Uterus (tissue), 4 donors: Measurements from ENCODE around the gene PIK3C3. TPM values are rescaled to one million over a fixed set of nuclear protein-coding genes. Genes with fewer than 3 reads are reported as not detected.

Source experiments
- DNase-seq, 2 donors: peaks; one replicate each; pipeline ENCODE4 v3.0.0-alpha.2; 2019 to 2020
- H3K27ac ChIP-seq, 2 donors: fragments of 200-600 bp; sonication (generic); 1 replicate in 1 of 2; 2 replicates in 1 of 2; pipeline ENCODE4 v1.5.1; 2016 to 2018
- H3K27me3 ChIP-seq, 2 donors: fragments of 200-600 bp; sonication (generic); one replicate each; pipeline ENCODE4 v1.5.1; 2018 to 2019; ENCODE audit warnings: control low read depth in 1 of 2
- H3K36me3 ChIP-seq, 2 donors: fragments of 200-600 bp; sonication (generic); one replicate each; pipeline ENCODE4 v1.5.1; 2019; ENCODE audit warnings: control low read depth in 1 of 2
- H3K4me1 ChIP-seq, 2 donors: fragments of 200-600 bp; sonication (generic); one replicate each; pipeline ENCODE4 v1.5.1; 2018 to 2019; ENCODE audit warnings: control low read depth in 1 of 2
- H3K4me3 ChIP-seq, 2 donors: fragments of 200-600 bp; sonication (generic); 1 replicate in 1 of 2; 2 replicates in 1 of 2; pipeline ENCODE4 v1.5.1; 2018 to 2019; ENCODE audit warnings: mild to moderate bottlenecking in 1 of 2
- H3K9me3 ChIP-seq, 2 donors: fragments of 200-600 bp; sonication (generic); one replicate each; pipeline ENCODE4 v1.5.1; 2019; ENCODE audit warnings: control low read depth in 1 of 2
- CTCF ChIP-seq, 4 experiments: fragments of 200-600 bp in 2 of 4; fragments of 450-650 bp in 2 of 4; sonication (generic) in 2 of 4; IDR thresholded peaks; one replicate each; pipeline ENCODE4 v1.5.1; 2016 to 2019; ENCODE audit warnings: antibody characterized with exemption in 4 of 4, mild to moderate bottlenecking in 2 of 4, moderate library complexity in 1 of 4
- POLR2A ChIP-seq, 2 donors: fragments of 450-650 bp; IDR thresholded peaks; one replicate each; pipeline ENCODE4 v1.6.1; 2016; ENCODE audit warnings: antibody characterized with exemption in 2 of 2, mild to moderate bottlenecking in 1 of 2, moderate library complexity in 1 of 2
- intact Hi-C: fragments of 100-400 bp; cut with DNase I; formaldehyde crosslinking; loops from one replicate; pipeline ENCODE4 v1.15.1; 2023; ENCODE audit warnings: low total_unique reads
- total RNA-seq, 4 donors: library from RNA; depleted of rRNA in 3 of 4; stranded (reverse); fragments of >200 nt in 3 of 4; gene quantifications; one replicate each; pipeline versions ENCODE4 v1.1.0 to v1.2.4, GENCODE V29; 2014 to 2023
- donor health status: DM: yes; HTN: yes; CAD: no.

Gene PIK3C3
- total RNA-seq, 4 donors from 2014 or later = 57.6 to 114 (median 82.2) TPM

GRCh38 chr18:42072407-42072806 is 117.4 kb downstream of the PIK3C3 start:
- Histone ChIP-seq H3K4me3 (no peak overlapping the region), H3K27ac (no peak overlapping the region), H3K9me3 (no peaks in the 10 kb centered on the region), H3K36me3 (no peaks in the 10 kb centered on the region), H3K27me3 (no peaks in the 10 kb centered on the region), H3K4me1 (no peaks in the 10 kb centered on the region)
- intact Hi-C loops = no loop called here
- no peak for DNase-seq
- TF ChIP-seq POLR2A (IDR thresholded peaks at IDR 0.05) (no peak), CTCF (IDR thresholded peaks at IDR 0.05) (no peak)

GRCh38 chr18:42074704-42075103 is 119.7 kb downstream of the PIK3C3 start:
- H3K27me3 ChIP-seq = no peaks in the 10 kb centered on the region
- intact Hi-C loops = no loop called here
- no peaks in the 10 kb centered on the region for H3K9me3 ChIP-seq
- no peak overlapping the region for H3K4me3 ChIP-seq
- TF ChIP-seq CTCF (IDR thresholded peaks at IDR 0.05) = no peak
- no peak for TF ChIP-seq POLR2A (IDR thresholded peaks at IDR 0.05)
- no peaks in the 10 kb centered on the region for H3K36me3 ChIP-seq
- H3K4me1 ChIP-seq = no peaks in the 10 kb centered on the region
- H3K27ac ChIP-seq = no peak overlapping the region
- no peak for DNase-seq

GRCh38 chr18:42078711-42079110 is 123.7 kb downstream of the PIK3C3 start:
- Histone ChIP-seq H3K27me3 (no peaks in the 10 kb centered on the region), H3K4me3 (no peak overlapping the region), H3K4me1 (no peaks in the 10 kb centered on the region), H3K36me3 (peaks cover 0 to 5% of the 10 kb centered on the region in 2 donors), H3K9me3 (no peaks in the 10 kb centered on the region), H3K27ac (no peak overlapping the region)
- intact Hi-C loops = no loop called here
- DNase-seq = no peak
- TF ChIP-seq POLR2A (IDR thresholded peaks at IDR 0.05) (no peak), CTCF (IDR thresholded peaks at IDR 0.05) (no peak)

GRCh38 chr18:42080340-42080739 is 125.3 kb downstream of the PIK3C3 start:
- intact Hi-C loops = no loop called here
- DNase-seq = no peak
- no peaks in the 10 kb centered on the region for H3K9me3 ChIP-seq
- no peaks in the 10 kb centered on the region for H3K4me1 ChIP-seq
- H3K4me3 ChIP-seq = no peak overlapping the region
- H3K27me3 ChIP-seq = no peaks in the 10 kb centered on the region
- no peak for TF ChIP-seq CTCF (IDR thresholded peaks at IDR 0.05)
- H3K27ac ChIP-seq = no peak overlapping the region
- peaks cover 0 to 5% of the 10 kb centered on the region in 2 donors for H3K36me3 ChIP-seq

- TF ChIP-seq CTCF (IDR thresholded peaks at IDR 0.05) (no peak), POLR2A (IDR thresholded peaks at IDR 0.05) (no peak)
- Histone ChIP-seq H3K4me1 (no peaks in the 10 kb centered on the region), H3K4me3 (no peak overlapping the region), H3K36me3 (peaks cover 0 to 5% of the 10 kb centered on the region in 2 donors), H3K27me3 (no peaks in the 10 kb centered on the region), H3K9me3 (no peaks in the 10 kb centered on the region), H3K27ac (no peak overlapping the region)
- no peak for DNase-seq
- intact Hi-C loops = no loop called here
These were observed 127.6 kb downstream of the PIK3C3 start for GRCh38 chr18:42082415-42083234.
